Immature natural killer cell (primary cell): ENCODE measurements around the gene CA11. TPM values are rescaled to one million over a fixed set of nuclear protein-coding genes. Genes with fewer than 3 reads are reported as not detected.
A peak's percentile ranks its signal among the peaks of the same experiment; 100 is the strongest.

Source experiments
- DNase-seq, 3 donors: peaks; one replicate each; pipeline ENCODE4 v3.0.0; 2022; ENCODE audit warnings: mixed read lengths in 1 of 3
- H3K27ac Mint-ChIP-seq, 6 donors: one replicate each; pipeline ENCODE4 v1.8.0; 2020; ENCODE audit warnings: mixed read lengths in 6 of 6, mild to moderate bottlenecking in 5 of 6, inconsistent platforms in 4 of 6, moderate library complexity in 3 of 6
- H3K27me3 Mint-ChIP-seq, 3 donors: one replicate each; pipeline ENCODE4 v1.8.0; 2020 to 2021; ENCODE audit warnings: low read depth in 3 of 3, mild to moderate bottlenecking in 3 of 3, mixed read lengths in 3 of 3, moderate library complexity in 3 of 3, inconsistent platforms in 1 of 3
- H3K36me3 Mint-ChIP-seq, 3 donors: one replicate each; pipeline ENCODE4 v1.8.0; 2020; ENCODE audit warnings: mixed read lengths in 3 of 3, inconsistent platforms in 2 of 3, mild to moderate bottlenecking in 2 of 3
- H3K4me1 Mint-ChIP-seq, 2 donors: one replicate each; pipeline ENCODE4 v1.8.0; 2020; ENCODE audit warnings: inconsistent platforms in 2 of 2, mild to moderate bottlenecking in 2 of 2, mixed read lengths in 2 of 2, moderate library complexity in 1 of 2
- H3K4me3 Mint-ChIP-seq, 5 donors: one replicate each; pipeline ENCODE4 v1.8.0; 2020; ENCODE audit warnings: mild to moderate bottlenecking in 5 of 5, mixed read lengths in 5 of 5, inconsistent platforms in 3 of 5, moderate library complexity in 3 of 5
- H3K9me3 Mint-ChIP-seq, 6 donors: one replicate each; pipeline ENCODE4 v1.8.0; 2020; ENCODE audit warnings: mild to moderate bottlenecking in 6 of 6, mixed read lengths in 6 of 6, inconsistent platforms in 4 of 6, moderate library complexity in 3 of 6
- polyA plus RNA-seq, 3 donors: library from polyadenylated mRNA; unstranded; fragments of 300-500 nt; fragmentation: Illumina TruSeq; gene quantifications; one replicate each; pipeline ENCODE4 v1.2.3, GENCODE V29; 2021

Gene CA11
- polyA plus RNA-seq, 3 donors from 2014 or later = 1.8 to 16.4 (median 3.6) TPM

DNA sequence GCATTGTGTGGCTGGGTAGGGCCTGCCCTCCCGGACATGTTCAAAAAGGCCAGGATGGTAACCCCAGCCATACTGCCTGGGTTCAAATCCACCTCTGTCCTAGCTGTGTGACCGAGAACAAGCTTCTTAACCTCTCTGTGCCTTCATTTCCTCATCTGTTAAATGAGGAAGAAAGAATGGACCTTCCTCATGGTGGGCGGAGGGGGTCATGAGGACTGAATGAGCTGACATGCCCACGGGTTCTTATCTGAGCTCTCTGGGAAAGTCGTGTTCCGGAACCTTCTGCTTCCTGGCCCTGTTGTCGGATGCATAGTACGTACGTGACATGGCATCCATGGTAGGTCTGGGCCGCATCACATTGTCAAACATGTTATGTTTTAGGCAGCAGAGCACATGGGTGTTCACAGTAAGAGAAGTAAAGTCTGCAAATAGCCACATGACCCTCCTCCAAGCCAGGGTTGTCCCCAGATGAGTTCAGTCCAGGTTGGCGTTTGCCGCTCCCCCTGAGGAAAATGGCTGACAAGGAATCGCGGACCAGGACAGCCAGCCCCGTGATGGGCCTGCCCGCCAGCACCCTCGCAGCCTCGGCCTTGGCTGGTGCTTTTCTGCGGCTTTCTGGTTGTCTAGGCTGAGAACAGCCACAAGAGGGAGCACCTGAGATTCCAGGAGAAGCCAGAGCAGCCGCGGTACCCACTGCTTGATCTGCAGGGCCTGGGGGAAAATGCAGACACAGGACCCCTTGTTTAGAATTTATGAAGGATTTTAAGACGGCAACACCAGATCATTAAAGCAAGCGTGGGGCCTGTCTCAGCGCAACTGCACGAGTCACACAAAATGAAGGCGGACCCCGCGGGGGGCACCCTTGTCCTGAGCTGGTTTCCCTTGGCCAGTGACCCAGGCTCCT is 29.2 kb upstream of the CA11 start:
- Mint-ChIP-seq H3K9me3 (no peaks in the 10 kb centered on the region), H3K36me3 (no peaks in the 10 kb centered on the region), H3K4me3 (no peak overlapping the region), H3K27me3 (peaks cover 0 to 3% (median 3%) of the 10 kb centered on the region in 3 donors), H3K4me1 (peaks cover 5 to 8% of the 10 kb centered on the region in 2 donors), H3K27ac (peak overlapping the region in 2 of 6 donors; percentile 18 to 67)
- peak; percentile 65 to 76 (median 66) for DNase-seq

GRCh38 chr19:48674216-48674809 is 28.3 kb upstream of the CA11 start:
- H3K27ac Mint-ChIP-seq = no peak overlapping the region
- peaks cover 8 to 11% of the 10 kb centered on the region in 2 donors for H3K4me1 Mint-ChIP-seq

DNA sequence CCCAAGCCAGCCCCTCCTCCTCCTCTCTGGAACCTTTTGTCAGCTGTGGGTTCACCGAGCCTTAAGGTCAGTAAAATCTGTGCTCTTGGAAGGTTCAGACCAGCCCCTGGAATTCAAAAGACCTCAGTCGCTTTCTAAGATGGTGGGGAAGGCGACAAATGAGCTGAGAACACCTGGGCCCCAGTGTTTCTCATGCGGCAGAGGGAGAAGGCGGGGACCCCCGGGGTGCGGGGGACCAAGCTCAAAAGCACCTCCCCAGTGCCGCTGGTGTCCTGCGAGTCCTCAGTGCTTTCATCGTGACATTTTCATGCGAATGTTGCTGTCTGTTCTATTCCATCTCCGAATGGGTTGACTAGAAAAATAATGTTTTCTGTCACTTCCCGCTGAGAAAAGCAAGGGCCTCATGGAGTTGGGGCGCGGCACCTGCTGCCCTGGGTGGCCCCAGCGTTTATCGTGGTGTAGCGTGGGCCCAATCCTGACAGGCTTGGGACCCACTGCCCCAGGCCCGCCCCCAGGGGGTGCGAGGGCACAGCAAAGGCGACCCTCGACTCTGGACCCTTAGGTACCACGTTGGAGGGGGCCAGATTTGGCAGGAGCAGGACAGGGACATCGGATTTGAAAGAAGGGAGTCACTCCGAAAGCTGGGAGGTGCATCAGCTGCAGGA is 27.6 kb upstream of the CA11 start:
- no peak for DNase-seq
- peaks cover 12 to 14% of the 10 kb centered on the region in 2 donors for H3K4me1 Mint-ChIP-seq
- no peak overlapping the region for H3K4me3 Mint-ChIP-seq
- no peak overlapping the region for H3K27ac Mint-ChIP-seq
- H3K27me3 Mint-ChIP-seq = peaks cover 3 to 12% (median 9%) of the 10 kb centered on the region in 3 donors
- H3K9me3 Mint-ChIP-seq = peaks cover 0 to 4% (median 0%) of the 10 kb centered on the region in 6 donors
- H3K36me3 Mint-ChIP-seq = no peaks in the 10 kb centered on the region

More at GRCh38 chr19:48674216-48674809, 28.3 kb upstream of the CA11 start:
- Mint-ChIP-seq H3K9me3 (peaks cover 0 to 4% (median 0%) of the 10 kb centered on the region in 6 donors), H3K4me3 (no peak overlapping the region), H3K36me3 (no peaks in the 10 kb centered on the region), H3K27me3 (peaks cover 3 to 9% (median 7%) of the 10 kb centered on the region in 3 donors)
- no peak for DNase-seq

DNA sequence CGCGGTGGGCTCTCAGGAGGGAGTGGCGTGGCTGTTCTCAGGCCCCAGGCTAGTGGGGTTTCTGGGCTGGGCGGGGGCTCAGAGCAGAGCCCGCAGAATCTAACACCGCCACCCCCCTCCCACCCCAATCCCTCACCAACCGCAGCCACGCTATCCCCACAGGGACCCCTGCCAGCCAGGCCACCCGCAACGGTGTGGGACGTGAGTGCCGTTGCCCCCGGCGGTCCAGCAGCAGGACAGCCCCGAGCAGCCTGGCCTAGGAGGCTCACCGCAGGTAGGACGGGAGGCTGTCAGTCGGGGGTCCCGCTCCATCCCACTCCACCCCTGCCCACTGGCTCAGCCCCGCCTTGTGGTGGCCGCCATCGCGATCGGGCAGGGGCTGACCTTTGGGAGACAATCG is 27.0 kb upstream of the CA11 start, which contains the start of gene NTN5:
Gene NTN5, minus strand, starts transcription at position 24 of the 400 bp plus-strand sequence. CDS start 2,031 bp downstream, outside the sequence.
- Mint-ChIP-seq H3K36me3 (no peaks in the 10 kb centered on the region), H3K27ac (no peak within 1 kb of the TSS), H3K4me3 (no peak within 1 kb of the TSS), H3K27me3 (peaks cover 3 to 12% (median 9%) of the 10 kb centered on the region in 3 donors), H3K4me1 (peaks cover 12 to 14% of the 10 kb centered on the region in 2 donors), H3K9me3 (peaks cover 0 to 4% (median 0%) of the 10 kb centered on the region in 6 donors)
- DNase-seq = no peak

GRCh38 chr19:48671446-48671995 is 25.5 kb upstream of the CA11 start:
- Mint-ChIP-seq H3K4me3 (no peak overlapping the region), H3K27ac (no peak overlapping the region)

DNA sequence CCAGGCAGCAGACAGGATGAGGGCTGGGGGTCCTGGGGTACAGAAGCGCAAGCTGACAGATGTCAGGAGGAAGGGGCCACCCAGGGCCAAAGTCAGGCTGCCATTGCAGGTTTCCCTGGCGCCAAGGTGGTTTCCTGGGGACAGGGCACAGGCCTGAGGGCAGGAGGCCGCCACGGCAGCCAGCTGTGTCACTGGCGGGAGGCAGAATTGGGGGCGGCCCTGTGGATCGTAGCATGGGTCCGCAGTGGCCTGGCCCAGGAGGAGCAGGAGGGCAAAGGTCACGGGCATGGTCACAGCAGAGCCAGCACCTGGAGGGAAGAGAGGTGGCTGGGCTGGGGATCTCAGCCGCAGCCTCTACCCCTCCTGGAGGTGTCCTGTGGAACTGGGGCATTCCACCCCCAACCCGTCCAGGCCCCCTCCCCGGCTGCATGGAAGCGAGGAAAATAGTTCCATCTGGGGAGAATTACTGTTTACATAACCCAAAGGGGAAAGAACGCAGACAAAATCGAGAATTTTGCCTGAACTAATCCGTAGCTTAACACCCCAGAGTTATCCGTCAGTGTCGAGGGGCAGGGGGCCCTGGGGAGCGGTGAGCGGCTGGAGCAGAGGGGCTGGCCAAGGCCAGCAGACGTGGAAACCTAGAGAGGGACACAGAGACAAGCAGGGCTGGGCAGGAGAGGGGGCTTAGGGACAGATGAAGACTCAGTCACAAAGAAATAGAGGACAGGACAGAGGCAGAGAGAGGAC is 24.9 kb upstream of the CA11 start:
- Mint-ChIP-seq H3K9me3 (peaks cover 0 to 4% (median 0%) of the 10 kb centered on the region in 6 donors), H3K27me3 (peaks cover 3 to 16% (median 9%) of the 10 kb centered on the region in 3 donors), H3K4me1 (peaks cover 12 to 14% of the 10 kb centered on the region in 2 donors), H3K27ac (no peak overlapping the region), H3K4me3 (no peak overlapping the region), H3K36me3 (no peaks in the 10 kb centered on the region)
- no peak for DNase-seq

More at GRCh38 chr19:48671446-48671995, 25.5 kb upstream of the CA11 start:
- Mint-ChIP-seq H3K4me1 (peaks cover 12 to 14% of the 10 kb centered on the region in 2 donors), H3K36me3 (no peaks in the 10 kb centered on the region), H3K27me3 (peaks cover 3 to 16% (median 9%) of the 10 kb centered on the region in 3 donors), H3K9me3 (peaks cover 0 to 4% (median 0%) of the 10 kb centered on the region in 6 donors)
- DNase-seq = no peak

GRCh38 chr19:48669903-48670668 is 24.1 kb upstream of the CA11 start:
- peaks cover 6 to 10% of the 10 kb centered on the region in 2 donors for H3K4me1 Mint-ChIP-seq
- peak overlapping the region in 1 of 5 donors; percentile 9 for H3K4me3 Mint-ChIP-seq
- peak overlapping the region in 4 of 6 donors; percentile 5 to 67 (median 54) for H3K27ac Mint-ChIP-seq
- H3K36me3 Mint-ChIP-seq = no peaks in the 10 kb centered on the region
- H3K27me3 Mint-ChIP-seq = peaks cover 3 to 16% (median 6%) of the 10 kb centered on the region in 3 donors
- no peak for DNase-seq
- peaks cover 0 to 4% (median 0%) of the 10 kb centered on the region in 6 donors for H3K9me3 Mint-ChIP-seq

- DNase-seq = no peak
- H3K36me3 Mint-ChIP-seq = no peaks in the 10 kb centered on the region
- peaks cover 5 to 16% (median 6%) of the 10 kb centered on the region in 3 donors for H3K27me3 Mint-ChIP-seq
- peaks cover 0 to 4% (median 0%) of the 10 kb centered on the region in 6 donors for H3K9me3 Mint-ChIP-seq
- H3K27ac Mint-ChIP-seq = peak overlapping the region in 4 of 6 donors; percentile 42 to 87 (median 74)
- H3K4me3 Mint-ChIP-seq = no peak overlapping the region
- H3K4me1 Mint-ChIP-seq = peaks cover 4 to 9% of the 10 kb centered on the region in 2 donors
These were observed 22.8 kb upstream of the CA11 start for GRCh38 chr19:48668761-48669160.

- Mint-ChIP-seq H3K36me3 (no peaks in the 10 kb centered on the region), H3K27ac (peak overlapping the region in 1 of 6 donors; percentile 71), H3K4me3 (no peak overlapping the region), H3K4me1 (peaks cover 4 to 9% of the 10 kb centered on the region in 2 donors), H3K27me3 (peaks cover 5 to 16% (median 6%) of the 10 kb centered on the region in 3 donors), H3K9me3 (peaks cover 0 to 4% (median 0%) of the 10 kb centered on the region in 6 donors)
- no peak for DNase-seq
These were observed 22.3 kb upstream of the CA11 start for GRCh38 chr19:48668332-48668731.

DNA sequence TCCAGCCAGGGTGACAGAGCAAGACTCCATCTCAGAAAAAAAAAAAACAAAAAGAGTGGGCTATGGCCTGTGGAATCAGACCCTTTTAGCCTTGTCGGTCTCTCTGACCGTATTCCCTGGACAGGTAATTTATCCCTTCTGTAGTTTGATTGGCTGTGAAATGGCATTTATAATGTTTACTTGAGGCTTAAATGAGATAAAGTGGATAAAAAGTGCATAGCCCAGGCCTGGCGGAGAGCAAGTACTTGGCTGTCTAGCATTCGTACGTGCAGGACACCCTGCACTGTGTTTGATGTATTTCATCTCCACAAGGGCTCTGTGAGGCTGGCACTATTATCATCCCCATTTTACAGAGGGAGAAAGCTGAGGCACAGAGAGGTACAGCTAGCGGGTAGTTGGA is 19.8 kb upstream of the CA11 start:
- no peaks in the 10 kb centered on the region for H3K36me3 Mint-ChIP-seq
- H3K27ac Mint-ChIP-seq = no peak overlapping the region
- DNase-seq = no peak
- peaks cover 0 to 4% (median 0%) of the 10 kb centered on the region in 6 donors for H3K9me3 Mint-ChIP-seq
- peaks cover 11 to 16% of the 10 kb centered on the region in 2 donors for H3K4me1 Mint-ChIP-seq
- no peak overlapping the region for H3K4me3 Mint-ChIP-seq
- peaks cover 8 to 12% (median 9%) of the 10 kb centered on the region in 3 donors for H3K27me3 Mint-ChIP-seq

- H3K4me3 Mint-ChIP-seq = no peak overlapping the region
- no peaks in the 10 kb centered on the region for H3K36me3 Mint-ChIP-seq
- peaks cover 4 to 8% (median 8%) of the 10 kb centered on the region in 3 donors for H3K27me3 Mint-ChIP-seq
- no peak for DNase-seq
- no peaks in the 10 kb centered on the region for H3K9me3 Mint-ChIP-seq
- H3K4me1 Mint-ChIP-seq = peaks cover 14% of the 10 kb centered on the region in 2 donors
- H3K27ac Mint-ChIP-seq = no peak overlapping the region
These were observed 18.5 kb upstream of the CA11 start for GRCh38 chr19:48664476-48664875.

- Mint-ChIP-seq H3K4me1 (peaks cover 10 to 11% of the 10 kb centered on the region in 2 donors), H3K27me3 (peaks cover 3 to 8% (median 5%) of the 10 kb centered on the region in 3 donors), H3K36me3 (no peaks in the 10 kb centered on the region), H3K27ac (no peak overlapping the region), H3K4me3 (no peak overlapping the region), H3K9me3 (no peaks in the 10 kb centered on the region)
- DNase-seq = no peak
These were observed 17.7 kb upstream of the CA11 start for GRCh38 chr19:48663667-48664066.
